ENCODE results near the gene CHST13. TPM values are rescaled to one million over a fixed set of nuclear protein-coding genes. Genes with fewer than 3 reads are reported as not detected.
"Not testable (repeated sequence)": the region's sequence is repeated elsewhere in the genome, so short reads cannot be mapped to it uniquely, and the experiment has no call there.

The CHST13 gene
- total RNA-seq, 1 donor, result 36.4 TPM

DNA sequence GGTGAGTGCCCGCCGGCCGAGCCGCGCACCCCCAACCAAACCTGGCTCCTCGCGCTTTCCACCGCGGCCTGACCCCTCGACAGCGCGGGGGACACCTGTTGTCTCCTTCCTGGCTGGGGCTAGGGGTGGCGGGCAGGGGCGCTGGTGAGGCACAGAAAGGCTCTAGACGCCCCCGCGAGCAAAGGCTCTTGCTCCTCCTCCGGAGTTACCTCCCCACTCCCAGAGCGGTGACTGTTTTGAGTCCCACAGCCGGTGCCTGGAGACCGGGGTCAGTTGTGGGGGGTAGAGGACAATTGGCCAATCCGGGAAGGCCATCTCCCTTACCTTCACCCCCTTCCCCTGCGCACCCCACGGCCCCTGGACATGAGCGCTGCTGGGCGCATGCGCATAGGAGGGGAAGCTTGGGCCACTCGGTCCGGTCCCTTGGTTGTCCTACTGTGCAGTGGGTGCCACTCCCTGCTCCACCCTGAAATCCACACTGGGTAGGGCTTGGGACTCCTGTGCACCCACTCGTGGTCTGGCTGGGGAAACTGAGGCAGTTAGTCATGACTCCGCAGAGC lies 554 bp downstream of the CHST13 start:
- peak in 2 of 3 donors; percentile 60 to 65 for DNase-seq (ENCODE audit: low read depth in 2 of 3, low spot score in 2 of 3)

DNA sequence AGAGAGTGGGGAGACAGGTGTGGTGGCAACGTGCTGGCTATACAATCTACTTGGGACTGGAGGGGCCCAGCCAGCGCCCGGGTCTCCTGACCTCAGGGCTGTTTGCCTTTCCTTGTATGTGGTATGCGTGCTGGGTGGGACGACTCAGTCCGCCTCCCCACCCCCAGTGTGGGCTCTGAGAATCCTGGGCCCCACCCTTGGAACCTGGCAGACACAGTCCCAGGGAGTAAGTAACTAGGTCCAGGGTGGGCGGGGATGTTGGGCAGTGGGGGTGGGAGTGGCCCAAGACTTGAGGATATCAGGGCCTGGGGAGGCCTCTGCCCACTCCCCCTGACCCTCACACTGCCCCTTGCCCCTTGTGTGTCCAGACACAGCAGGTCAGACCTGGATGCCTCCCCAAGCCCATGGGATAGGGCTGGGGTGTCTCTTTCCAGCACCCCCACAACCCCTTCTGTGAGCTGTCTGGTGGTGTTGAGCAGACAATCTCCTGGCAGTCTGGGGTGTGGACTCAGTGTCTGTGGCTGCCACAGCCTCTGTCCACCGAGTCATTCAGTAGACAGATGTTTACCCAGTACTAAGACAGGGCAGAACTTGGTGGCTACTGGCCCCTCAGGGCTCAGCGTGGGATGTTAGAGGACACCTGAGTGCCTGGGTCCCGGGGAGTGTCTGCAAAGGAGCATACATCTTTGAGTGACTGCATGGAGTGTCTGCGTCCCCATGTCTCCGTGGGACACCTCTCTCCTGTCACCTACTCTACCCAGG lies 1.3 kb downstream of the CHST13 start:
- DNase-seq (ENCODE audit: low read depth in 2 of 3, low spot score in 2 of 3), result no peak

DNA sequence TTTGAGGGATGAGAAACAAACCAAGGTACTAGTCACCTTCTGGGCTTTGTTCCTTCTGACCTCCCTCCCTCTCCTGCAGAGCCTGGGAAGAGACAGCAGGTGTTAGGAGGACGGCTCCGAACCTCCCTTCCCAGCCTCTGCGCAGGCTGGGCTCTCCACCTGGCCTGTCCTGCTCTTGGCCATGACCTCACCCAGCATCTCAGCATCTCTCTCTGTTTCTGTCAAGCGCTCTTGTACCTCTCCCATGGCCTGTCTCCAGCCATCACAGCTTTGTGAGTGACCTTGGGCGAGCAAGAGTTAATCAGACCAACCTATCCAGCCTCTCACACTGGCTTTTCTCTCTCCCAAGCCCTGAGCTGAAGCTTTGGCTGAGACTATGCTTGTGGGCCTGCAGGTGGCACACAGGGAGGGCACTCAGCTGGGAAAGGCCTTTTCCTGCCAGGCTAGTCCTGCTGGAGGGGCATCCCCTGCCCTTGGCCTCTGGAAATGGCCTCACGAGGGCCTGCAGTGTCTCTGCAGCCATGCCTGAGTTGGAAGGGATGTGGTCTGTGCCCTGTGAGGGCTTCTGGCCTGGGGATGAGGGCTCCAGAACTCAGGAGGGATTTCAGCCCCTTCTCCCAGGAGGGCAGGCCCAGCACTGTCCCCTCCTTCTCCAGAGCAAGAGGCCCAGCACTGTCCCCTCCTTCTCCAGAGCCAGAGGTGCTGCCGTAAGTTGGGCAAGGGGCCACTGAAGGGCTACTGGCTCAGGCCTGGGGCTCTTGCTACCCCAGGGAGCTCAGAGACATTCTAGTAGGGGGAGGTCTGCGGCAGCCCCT lies 2.1 kb downstream of the CHST13 start:
- DNase-seq (ENCODE audit: low read depth in 2 of 3, low spot score in 2 of 3), result no peak

DNA sequence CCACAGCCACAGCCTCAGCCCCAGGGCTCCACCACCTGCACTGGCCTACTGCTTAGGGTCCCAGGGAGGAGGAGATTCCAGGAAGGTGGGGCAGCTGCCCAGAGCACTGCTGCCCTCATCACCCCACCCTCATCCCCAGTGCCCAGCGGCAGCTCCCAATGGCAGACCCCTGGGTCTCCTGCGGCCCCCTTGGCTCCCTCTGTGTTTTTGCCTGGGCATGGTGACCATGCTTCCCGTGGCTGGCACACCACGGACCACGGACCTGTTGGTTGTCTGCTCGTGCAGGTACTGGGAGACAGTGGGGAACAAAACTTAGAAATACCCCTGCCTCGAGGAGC lies 2.7 kb downstream of the CHST13 start:
- no peak for DNase-seq (ENCODE audit: low read depth in 2 of 3, low spot score in 2 of 3)

DNA sequence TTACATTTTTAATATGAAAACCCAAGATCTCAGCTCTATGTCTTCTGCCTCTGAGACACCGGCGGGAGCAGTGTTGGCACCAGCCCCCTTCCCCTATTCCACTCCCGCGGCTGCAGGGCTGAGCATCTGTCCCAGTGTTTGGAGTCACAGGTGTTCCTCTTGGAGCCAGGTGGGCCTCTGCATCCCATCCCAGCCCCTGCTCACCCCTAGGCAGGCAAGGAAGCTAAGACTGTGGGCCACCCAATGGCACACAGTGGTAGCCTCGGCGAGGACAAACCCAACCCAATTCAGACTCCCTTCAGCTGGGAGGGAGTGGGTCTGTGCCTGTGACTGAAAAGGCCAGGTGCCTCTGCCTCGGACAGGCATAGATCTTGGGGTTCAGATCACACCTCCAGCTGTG lies 3.1 kb downstream of the CHST13 start:
- no peak for DNase-seq (ENCODE audit: low read depth in 2 of 3, low spot score in 2 of 3)

DNA sequence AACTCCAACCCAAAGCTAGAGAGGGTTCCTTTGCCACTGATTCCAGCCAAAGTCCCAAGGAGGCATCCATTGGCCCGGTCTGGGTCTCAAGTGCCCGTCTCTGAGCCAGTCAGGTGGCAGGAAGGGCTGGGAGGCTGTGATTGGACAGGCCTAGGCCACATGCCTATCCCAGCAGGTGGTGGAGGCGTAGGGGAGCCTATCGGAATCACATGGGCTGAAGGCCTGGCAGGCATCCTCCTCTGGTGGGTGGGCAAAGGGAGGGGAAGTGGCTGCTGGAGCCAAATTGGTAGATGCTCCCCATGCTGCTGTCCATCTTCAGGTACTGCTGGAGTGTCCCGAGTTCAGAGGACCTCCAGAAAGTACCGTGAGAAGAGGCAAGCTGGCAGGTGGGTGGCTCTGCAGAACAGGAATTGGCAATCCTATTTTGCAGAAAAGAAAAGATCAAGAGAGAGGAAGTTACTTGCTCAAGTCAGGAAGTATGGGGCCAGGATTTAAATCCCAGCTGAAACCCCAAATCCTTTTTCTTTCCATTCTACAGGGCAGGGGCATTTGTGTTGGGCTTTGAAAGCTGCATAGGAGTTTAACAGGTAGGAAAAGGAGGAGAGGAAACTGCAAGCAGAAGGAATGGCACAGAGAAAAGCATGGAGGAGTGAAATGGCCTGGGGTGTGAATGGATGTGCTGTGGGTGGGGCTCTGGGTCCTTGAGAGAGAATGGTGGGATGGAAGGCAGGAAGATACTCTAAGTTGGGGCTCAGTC lies 3.7 kb downstream of the CHST13 start:
- DNase-seq (ENCODE audit: low read depth in 2 of 3, low spot score in 2 of 3), result peak in 1 of 3 donors; percentile 35

DNA sequence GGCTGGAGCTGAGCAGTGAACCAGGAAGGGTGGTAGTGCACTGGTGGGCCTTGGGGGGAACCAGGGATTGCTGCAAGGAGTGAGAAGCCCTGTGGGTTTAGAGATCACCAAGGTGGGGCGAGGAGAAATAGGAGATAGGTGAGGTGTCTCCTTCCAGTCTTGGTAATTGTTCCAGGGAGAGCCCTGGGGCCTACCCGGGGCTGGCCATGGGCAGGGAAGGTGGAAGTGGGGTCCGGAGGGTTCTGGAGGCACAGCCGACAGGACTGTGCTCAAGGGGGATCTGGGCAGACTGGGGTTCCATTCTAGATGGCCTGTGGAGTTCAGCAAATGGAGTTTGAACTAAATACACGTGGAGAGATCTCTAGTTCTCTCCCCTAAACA lies 4.5 kb downstream of the CHST13 start:
- DNase-seq (ENCODE audit: low read depth in 2 of 3, low spot score in 2 of 3), result no peak

DNA sequence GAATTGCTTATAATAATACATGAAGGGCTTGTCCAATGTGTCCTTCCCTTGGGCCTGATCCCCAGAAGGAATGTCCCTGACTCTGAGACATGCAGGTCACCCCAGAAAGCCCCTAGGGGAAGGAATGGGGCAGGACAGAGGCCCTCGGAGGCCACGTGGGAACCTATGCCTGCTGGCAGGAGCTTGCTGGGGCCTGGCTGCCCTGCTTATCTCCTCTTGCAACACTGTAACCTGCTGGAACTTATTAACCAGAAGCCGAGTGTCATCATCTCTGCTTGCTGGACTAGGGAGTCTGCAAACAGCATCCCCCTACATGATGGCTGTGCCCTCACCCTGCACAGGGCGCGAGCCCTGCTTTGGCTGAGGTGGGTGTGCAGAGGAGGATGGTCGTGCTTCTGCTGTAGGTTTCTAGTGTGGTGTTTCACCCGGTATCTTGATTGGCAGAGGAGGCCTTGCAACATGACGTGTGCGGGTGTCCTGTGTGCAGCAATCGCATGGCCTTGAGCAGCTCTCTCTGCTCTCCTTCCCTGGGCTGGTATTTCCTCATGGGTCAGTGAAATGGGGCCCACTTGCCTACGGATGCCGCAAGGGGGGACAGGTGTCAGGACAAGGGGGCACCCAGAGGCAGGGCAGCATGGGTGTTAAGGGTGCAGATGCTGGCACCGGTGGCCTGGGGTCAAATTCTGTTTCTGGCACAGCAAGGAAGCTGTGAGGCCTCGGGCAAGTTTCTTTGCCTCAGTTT lies 5.0 kb downstream of the CHST13 start:
- peak in 1 of 3 donors; percentile 41 for DNase-seq (ENCODE audit: low read depth in 2 of 3, low spot score in 2 of 3)

DNA sequence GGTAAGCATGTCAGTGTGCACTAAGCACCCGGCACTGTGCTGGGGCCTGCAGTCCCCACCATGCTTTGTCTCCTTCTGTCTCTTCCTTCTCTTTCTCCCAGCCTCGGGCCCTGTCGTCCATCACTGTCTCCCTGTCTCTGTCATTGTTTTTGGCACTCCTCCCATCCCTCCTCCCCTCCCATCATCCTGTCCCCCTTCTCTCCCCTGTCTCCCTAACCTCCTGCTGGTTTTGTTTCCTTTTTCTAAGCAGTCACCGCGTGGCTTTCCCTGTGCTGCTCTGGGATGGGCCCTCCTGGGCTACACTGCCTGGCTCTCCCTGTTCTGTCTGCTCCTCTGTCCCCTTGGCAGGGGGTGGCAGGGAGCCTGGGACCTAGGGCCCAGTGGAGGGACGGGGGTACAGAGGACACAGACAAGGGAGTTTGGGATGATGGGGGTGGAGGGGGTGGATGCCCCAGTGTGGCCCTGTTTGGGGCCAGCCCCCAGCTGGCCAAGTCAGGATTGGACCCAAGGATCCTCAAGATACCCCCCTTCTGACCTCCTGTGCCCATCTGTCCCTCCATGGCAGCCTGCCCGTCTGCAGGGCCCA lies 5.7 kb downstream of the CHST13 start:
- DNase-seq (ENCODE audit: low read depth in 2 of 3, low spot score in 2 of 3), result no peak

DNA sequence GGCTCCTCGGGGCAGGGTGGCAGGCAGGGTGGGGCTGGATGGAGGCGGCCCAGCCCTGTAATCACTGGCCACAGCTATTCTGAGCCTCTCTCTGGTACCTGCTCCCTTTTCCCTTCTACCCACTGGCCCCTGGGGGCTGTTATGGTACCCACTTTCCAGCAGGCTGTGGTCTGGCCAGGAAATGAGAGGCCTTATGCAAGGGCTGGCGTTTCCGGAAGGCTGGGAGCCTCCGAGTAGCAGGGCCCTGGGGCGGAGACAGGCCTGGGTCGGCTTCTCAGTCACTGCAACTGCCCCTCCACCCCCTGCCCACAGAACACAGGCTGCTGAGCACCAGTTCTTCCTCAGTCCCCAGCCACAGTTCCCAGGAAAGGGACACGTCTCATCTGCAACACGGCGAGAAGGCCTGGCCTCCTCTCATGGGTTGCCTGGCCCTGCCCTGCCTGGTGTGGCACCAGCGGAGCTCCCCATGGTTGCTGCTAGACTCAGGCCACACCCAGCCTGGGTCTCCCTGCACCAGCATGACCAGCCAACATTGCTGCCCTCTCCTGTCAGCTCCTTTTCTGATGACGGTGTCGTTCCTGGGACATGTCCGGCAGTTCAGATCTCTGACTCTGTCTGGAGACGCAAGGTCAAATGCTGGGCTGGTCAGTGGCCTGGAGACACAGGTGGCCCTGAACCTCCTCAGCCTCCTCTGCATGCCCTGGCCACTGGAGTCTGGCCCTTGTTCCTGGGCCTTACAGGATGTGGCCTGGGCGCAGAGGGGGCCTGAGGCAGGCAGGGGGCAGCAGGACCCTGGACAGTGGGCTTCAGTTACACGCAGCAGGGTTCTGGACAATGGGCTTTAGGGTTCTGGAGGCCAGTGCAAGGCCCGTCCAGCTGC lies 6.5 kb downstream of the CHST13 start:
- DNase-seq (ENCODE audit: low read depth in 2 of 3, low spot score in 2 of 3), result peak in 2 of 3 donors; percentile 90 to 94

DNA sequence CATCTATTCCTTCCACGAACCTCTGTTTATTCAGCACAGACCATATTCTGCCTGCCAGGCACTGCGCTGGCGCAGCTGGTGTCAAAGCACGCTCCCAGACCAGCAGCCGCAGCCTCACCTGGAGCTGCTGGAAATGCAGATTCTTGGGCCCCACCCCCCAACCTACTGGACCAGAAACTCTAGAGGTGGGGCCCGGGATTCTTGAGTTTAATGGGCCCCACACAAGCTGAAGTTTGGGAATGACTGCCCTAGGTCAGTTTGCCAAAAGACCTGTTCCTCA lies 7.0 kb downstream of the CHST13 start:
- no peak for DNase-seq (ENCODE audit: low read depth in 2 of 3, low spot score in 2 of 3)

DNA sequence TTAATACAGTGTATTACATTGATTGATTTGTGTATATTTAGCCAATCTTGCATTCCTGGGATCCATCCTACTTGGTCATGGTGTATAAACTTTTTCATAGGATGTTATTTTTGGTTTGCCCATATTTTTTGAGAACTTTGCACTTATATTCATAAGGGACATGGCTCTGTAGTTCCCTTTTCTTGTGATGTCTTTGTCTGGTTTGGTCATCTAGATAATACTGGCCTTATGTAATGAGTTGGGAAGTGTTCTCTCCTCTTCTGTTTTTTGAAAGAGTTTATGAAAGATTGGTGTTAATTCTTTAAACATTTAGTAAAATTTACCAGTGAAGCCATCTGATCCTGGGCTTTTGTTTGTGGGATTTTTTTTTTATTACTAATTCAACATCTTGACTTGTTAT lies 9.6 kb downstream of the CHST13 start:
- DNase-seq (ENCODE audit: low read depth in 2 of 3, low spot score in 2 of 3), result no peak

DNA sequence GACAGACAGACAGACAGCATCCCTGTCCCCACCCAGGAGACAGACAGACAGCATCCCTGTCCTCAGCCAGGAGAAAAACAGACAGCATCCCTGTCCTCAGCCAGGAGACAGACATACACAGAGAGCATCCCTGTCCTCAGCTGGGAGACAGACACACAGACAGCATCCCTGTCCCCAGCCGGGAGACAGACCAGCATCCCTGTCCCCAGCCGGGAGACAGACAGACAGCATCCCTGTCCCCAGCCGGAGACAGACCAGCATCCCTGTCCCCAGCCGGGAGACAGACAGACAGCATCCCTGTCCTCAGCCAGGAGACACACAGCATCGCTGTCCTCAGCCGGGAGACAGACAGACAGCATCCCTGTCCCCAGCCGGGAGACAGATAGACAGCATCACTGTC lies 10.8 kb downstream of the CHST13 start:
- not testable (repeated sequence) for DNase-seq (ENCODE audit: low read depth in 2 of 3, low spot score in 2 of 3)

DNA sequence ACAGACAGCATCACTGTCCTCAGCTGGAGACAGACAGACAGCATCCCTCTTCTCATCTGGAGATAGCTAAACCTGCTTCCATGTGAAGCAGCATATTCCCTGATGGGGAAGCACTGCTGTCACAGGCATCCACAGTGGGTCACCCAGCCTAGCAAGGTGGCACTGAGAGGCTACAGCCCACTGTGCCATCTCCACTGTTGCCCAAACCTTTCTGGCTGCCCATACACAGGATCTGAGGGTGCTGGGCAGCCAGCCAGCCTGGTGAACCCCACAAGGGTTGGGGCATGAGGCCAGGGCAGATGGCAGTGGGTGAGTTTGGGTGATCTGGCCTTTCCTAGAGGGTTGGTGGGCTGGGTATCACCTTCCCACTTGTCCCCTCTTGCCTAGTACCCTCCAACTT lies 11.7 kb downstream of the CHST13 start:
- DNase-seq (ENCODE audit: low read depth in 2 of 3, low spot score in 2 of 3), result no peak

DNA sequence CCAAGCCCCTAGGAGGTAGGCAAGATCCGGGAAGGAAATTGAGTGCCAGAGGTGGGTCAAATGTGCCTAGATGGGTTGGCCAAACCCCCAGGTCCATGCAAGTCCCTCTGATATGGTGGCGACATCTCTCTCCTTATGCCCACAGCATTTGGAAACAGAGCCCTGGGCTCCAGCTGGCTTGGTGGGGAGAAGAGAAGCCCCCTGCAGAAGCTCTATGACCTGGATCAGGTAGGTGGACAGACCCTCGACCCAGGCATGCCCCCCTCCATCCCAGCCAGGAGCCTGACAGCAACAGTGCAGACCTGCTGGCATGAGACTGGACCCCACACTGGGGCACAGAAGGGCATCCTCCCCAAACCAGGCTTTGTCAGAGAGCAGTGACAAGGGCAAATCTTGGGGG lies 12.2 kb downstream of the CHST13 start:
- DNase-seq (ENCODE audit: low read depth in 2 of 3, low spot score in 2 of 3), result no peak

DNA sequence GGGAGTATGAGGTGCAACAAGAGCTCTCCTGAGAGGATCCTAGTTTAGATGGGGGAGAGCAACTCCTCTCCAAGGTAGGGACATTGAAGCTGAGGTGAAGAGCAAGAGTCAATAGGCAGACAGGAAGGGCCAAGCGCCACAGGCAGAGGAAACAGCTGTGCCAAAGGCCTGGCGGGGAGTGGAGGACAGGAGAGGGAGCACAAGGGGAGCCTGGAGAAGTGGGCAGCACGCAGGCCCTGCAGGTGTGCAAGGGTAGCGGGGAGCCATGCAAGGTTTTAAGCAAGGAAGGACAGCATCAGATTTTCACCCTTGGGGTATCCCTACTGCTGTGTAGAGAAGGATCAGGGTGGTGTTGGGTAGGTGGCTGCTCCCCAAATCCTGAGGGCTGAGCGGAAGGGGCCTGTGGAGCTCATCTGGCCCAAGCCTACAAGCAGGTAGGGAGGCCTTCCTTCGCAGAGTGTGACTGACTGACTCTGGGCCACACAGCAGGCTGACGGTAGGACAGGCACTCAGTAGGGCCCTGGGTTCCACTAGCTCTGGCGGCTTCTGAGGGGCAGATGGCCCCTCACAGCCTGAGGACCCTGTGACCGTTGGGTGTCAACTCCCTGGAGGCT lies 13.3 kb downstream of the CHST13 start:
- DNase-seq (ENCODE audit: low read depth in 2 of 3, low spot score in 2 of 3), result no peak

DNA sequence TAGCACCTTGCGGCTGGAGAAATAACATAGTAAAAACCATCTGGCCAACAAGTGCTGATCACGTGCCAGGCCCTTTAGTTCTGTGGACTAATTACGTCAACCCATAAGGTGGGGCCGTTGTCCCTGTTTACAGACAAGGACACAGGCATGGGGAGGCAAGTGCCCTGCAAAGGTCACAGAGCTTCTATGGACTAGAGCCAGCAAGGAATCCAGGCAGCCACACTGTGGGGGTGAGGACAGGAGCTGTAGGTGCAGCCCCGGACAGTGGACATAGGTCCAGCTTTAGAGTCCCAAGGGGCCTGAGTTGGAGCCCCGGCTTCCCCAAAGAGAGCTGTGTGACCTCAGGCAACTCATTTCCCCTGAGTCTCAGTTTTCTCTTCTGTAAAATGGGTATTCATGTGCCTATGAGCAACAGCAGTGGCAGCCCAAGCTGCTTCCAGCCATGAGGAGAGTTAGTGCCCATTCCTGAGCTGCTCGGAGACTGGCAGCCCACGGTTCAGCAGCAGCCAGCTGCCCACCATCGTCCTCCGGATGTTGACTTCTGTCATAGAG lies 13.9 kb downstream of the CHST13 start:
- no peak for DNase-seq (ENCODE audit: low read depth in 2 of 3, low spot score in 2 of 3)

DNA sequence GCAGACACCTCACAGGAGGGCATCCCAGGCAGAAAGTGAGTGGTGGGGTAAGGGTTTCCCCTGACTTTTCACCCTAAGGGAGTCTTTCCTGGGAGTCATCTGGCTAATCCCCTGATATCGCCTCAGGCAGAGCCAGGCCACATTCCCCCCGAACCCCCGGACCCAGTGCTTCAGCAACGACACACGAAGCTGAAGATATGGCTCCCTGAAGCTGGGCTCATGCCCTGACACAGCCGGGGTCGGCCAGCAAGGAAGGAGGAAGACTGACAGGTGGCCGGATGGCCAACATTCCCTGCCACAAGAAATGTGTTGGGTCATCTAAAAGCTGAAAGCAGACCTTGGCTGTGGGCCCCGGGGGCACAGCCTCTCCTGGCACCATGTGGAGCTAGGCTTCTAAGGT lies 14.4 kb downstream of the CHST13 start:
- DNase-seq (ENCODE audit: low read depth in 2 of 3, low spot score in 2 of 3), result no peak

DNA sequence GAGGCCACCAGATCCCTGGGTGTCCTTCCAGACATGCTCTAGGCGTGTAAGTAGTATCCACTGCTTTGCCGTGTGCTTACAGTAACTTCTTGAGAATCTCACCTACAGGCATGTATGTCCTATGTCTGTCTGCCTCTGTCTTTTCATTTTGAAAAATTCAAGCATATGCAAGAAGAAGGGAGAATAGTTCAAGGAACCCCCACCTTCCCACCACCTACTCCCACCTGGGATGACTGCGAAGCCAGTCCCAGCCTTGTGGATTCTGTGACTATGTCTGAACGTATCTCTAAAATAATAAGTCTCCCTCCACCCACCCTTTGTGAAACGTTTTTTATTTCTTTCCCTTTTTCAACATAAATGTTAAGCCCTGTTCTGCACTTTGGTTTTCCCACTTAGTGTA lies 15.0 kb downstream of the CHST13 start:
- no peak for DNase-seq (ENCODE audit: low read depth in 2 of 3, low spot score in 2 of 3)
